Cardiac fibroblast (primary cell): ENCODE data around the gene STXBP6.

Experiments used
- DNase-seq, 2 donors: peaks; one replicate each; pipeline versions ENCODE4 v3.0.0 to v3.0.0-alpha.2; 2010; ENCODE audit warnings: low read depth in 2 of 2
- H3K4me3 ChIP-seq, 2 donors: replicated peaks in 1 of 2; 1 replicate in 1 of 2; 2 replicates in 1 of 2; pipeline ENCODE4 v1.5.1; 2011; ENCODE audit warnings: low read depth in 2 of 2, low read length in 2 of 2, mild to moderate bottlenecking in 2 of 2, moderate library complexity in 1 of 2
- CTCF ChIP-seq: IDR thresholded peaks from one replicate; pipeline ENCODE4 v1.5.1; 2011; ENCODE audit warnings: low read depth, mild to moderate bottlenecking, low read length, inconsistent platforms

STXBP6 gene

GRCh38 chr14:24999157-24999556 is 50.8 kb downstream of the STXBP6 start:
- no peak for DNase-seq
- no peak for TF ChIP-seq CTCF
- H3K4me3 ChIP-seq = no peak overlapping the region

- H3K4me3 ChIP-seq = no peak overlapping the region
- DNase-seq = no peak
- no peak for TF ChIP-seq CTCF
Observed at GRCh38 chr14:24996930-24997725, 52.8 kb downstream of the STXBP6 start.

DNA sequence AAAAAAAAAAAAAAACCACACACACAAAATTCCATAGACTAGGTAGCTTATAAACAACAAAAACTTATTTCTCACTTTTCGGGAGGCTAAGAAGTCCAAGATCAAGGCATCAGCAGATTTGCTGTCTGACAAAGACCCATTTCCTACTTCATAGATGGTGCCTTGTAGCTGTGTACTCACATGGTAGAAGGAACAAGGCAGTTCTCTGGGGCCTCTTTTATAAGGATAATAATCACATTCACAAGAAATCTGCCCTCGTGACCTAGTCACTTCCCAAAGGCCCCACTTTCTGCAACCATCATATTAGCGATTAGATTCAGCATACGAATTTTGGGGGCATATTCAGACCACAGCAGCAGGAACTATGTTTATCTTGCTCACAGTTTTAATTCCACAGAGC is 54.9 kb downstream of the STXBP6 start:
- no peak for TF ChIP-seq CTCF
- H3K4me3 ChIP-seq = no peak overlapping the region
- DNase-seq = no peak

DNA sequence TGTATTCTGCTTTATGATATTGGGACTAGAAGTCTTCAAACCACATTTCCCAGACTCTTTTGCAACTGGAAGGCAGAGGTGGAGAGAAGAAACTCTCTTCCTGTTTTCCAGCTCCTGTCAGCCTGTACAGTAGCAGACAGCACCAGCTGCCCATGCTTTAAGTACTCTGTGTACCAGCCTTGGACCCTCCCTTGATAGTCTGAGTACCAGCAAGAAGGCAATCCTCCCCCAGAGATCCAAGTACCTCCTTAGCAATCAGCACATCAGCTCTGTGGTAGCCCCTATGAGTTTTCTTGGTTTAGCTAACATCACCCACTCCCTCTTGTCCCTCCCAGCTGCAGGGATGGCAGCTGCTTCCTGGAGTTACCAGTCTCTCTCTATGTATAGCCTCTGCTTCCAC is 56.3 kb downstream of the STXBP6 start:
- no peak for TF ChIP-seq CTCF
- no peak for DNase-seq

GRCh38 chr14:24992624-24993360 is 57.2 kb downstream of the STXBP6 start:
- no peak for DNase-seq
- no peak for TF ChIP-seq CTCF
- H3K4me3 ChIP-seq = no peak overlapping the region

More for the DNA sequence above, 56.3 kb downstream of the STXBP6 start:
- no peak overlapping the region for H3K4me3 ChIP-seq

DNA sequence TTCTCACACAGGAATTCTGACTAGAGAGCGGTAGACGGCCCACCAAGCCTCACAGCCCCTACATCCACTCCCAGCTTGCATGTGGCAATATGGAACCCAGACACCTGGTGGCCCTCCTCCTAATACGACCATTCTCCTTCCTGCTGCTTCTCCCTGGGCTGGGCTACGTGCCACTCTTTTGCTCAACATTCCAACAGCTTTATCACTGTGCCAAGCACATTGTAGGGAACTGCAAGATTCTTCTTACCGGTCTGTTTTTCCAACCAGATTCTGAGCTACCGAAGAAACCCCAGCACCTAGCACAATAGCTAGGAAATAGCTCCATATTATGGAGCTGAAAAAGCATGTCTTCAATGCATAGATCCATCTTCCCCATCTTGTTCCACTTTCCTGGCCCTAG is 58.1 kb downstream of the STXBP6 start:
- no peak overlapping the region for H3K4me3 ChIP-seq
- no peak for TF ChIP-seq CTCF
- no peak for DNase-seq
